ENCODE measurements around the gene ANO6. TPM values are rescaled to one million over a fixed set of nuclear protein-coding genes. Genes with fewer than 3 reads are reported as not detected.

Gene ANO6
- total RNA-seq, 2 experiments from 2014 or later, result 23.1 to 24.4 TPM

- no peak overlapping the region for H3K4me3 Mint-ChIP-seq
- peaks cover 31% of the 10 kb centered on the region for H3K36me3 Mint-ChIP-seq
- ATAC-seq (ENCODE audit: low read depth) (no peak), DNase-seq (no peak)
- H3K27me3 Mint-ChIP-seq, result no peaks in the 10 kb centered on the region
- H3K9me3 Mint-ChIP-seq, result no peaks in the 10 kb centered on the region
- POLR2A ChIA-PET, result no interaction called here
- no peaks in the 10 kb centered on the region for H3K4me1 Mint-ChIP-seq
- no peak overlapping the region for H3K27ac Mint-ChIP-seq
Observed at GRCh38 chr12:45421736-45422135, 205.8 kb downstream of the ANO6 start.

GRCh38 chr12:45423931-45424330 lies 208.0 kb downstream of the ANO6 start:
- POLR2A ChIA-PET, result interaction anchor here (1.5 kb wide), 1 partner anchor 209 kb away, joined by 4 read pairs; no protein-coding TSS in a partner anchor
- Mint-ChIP-seq H3K27ac (no peak overlapping the region), H3K9me3 (no peaks in the 10 kb centered on the region), H3K36me3 (peaks cover 38% of the 10 kb centered on the region), H3K4me1 (no peaks in the 10 kb centered on the region), H3K27me3 (no peaks in the 10 kb centered on the region), H3K4me3 (no peak overlapping the region)
- no peak for DNase-seq
- no peak for ATAC-seq (ENCODE audit: low read depth)

- Mint-ChIP-seq H3K27ac (no peak overlapping the region), H3K4me1 (no peaks in the 10 kb centered on the region), H3K4me3 (no peak overlapping the region), H3K9me3 (no peaks in the 10 kb centered on the region), H3K27me3 (no peaks in the 10 kb centered on the region), H3K36me3 (peaks cover 48% of the 10 kb centered on the region)
- POLR2A ChIA-PET, result interaction anchor here (1.5 kb wide), 1 partner anchor 210 kb away, joined by 4 read pairs; no protein-coding TSS in a partner anchor
- ATAC-seq (ENCODE audit: low read depth) (no peak), DNase-seq (no peak)
Observed at GRCh38 chr12:45425426-45425825, 209.5 kb downstream of the ANO6 start.

- H3K27ac Mint-ChIP-seq, result no peak overlapping the region
- no peaks in the 10 kb centered on the region for H3K27me3 Mint-ChIP-seq
- H3K36me3 Mint-ChIP-seq, result peaks cover 50% of the 10 kb centered on the region
- POLR2A ChIA-PET, result no interaction called here
- DNase-seq, result no peak
- no peaks in the 10 kb centered on the region for H3K9me3 Mint-ChIP-seq
- H3K4me3 Mint-ChIP-seq, result no peak overlapping the region
- peaks cover 1% of the 10 kb centered on the region for H3K4me1 Mint-ChIP-seq
- ATAC-seq (ENCODE audit: low read depth), result no peak
Observed at GRCh38 chr12:45426294-45426693, 210.4 kb downstream of the ANO6 start.

- Mint-ChIP-seq H3K4me1 (peaks cover 2% of the 10 kb centered on the region), H3K27ac (no peak overlapping the region), H3K36me3 (peaks cover 52% of the 10 kb centered on the region), H3K9me3 (no peaks in the 10 kb centered on the region), H3K4me3 (no peak overlapping the region), H3K27me3 (no peaks in the 10 kb centered on the region)
- POLR2A ChIA-PET, result no interaction called here
- ATAC-seq (ENCODE audit: low read depth) (no peak), DNase-seq (no peak)
Observed at GRCh38 chr12:45427042-45427441, 211.1 kb downstream of the ANO6 start.

- peaks cover 40% of the 10 kb centered on the region for H3K36me3 Mint-ChIP-seq
- H3K27me3 Mint-ChIP-seq, result no peaks in the 10 kb centered on the region
- no peak for DNase-seq
- no peaks in the 10 kb centered on the region for H3K9me3 Mint-ChIP-seq
- no peak for ATAC-seq (ENCODE audit: low read depth)
- H3K4me3 Mint-ChIP-seq, result no peak overlapping the region
- POLR2A ChIA-PET, result no interaction called here
- peaks cover 2% of the 10 kb centered on the region for H3K4me1 Mint-ChIP-seq
- no peak overlapping the region for H3K27ac Mint-ChIP-seq
Observed at GRCh38 chr12:45429831-45430230, 213.9 kb downstream of the ANO6 start.

- ATAC-seq (ENCODE audit: low read depth), result no peak
- Mint-ChIP-seq H3K27me3 (no peaks in the 10 kb centered on the region), H3K36me3 (peaks cover 34% of the 10 kb centered on the region), H3K27ac (no peak overlapping the region), H3K4me1 (peaks cover 2% of the 10 kb centered on the region), H3K4me3 (no peak overlapping the region), H3K9me3 (no peaks in the 10 kb centered on the region)
- DNase-seq, result no peak
- POLR2A ChIA-PET, result no interaction called here
Observed at GRCh38 chr12:45431126-45431525, 215.2 kb downstream of the ANO6 start.

- Mint-ChIP-seq H3K27ac (no peak overlapping the region), H3K36me3 (peaks cover 23% of the 10 kb centered on the region), H3K9me3 (no peaks in the 10 kb centered on the region), H3K27me3 (no peaks in the 10 kb centered on the region), H3K4me1 (peaks cover 2% of the 10 kb centered on the region), H3K4me3 (no peak overlapping the region)
- no peak for ATAC-seq (ENCODE audit: low read depth)
- POLR2A ChIA-PET, result no interaction called here
- DNase-seq, result no peak
Observed at GRCh38 chr12:45432710-45433109, 216.8 kb downstream of the ANO6 start.

GRCh38 chr12:45433441-45433868 lies 217.6 kb downstream of the ANO6 start:
- Mint-ChIP-seq H3K9me3 (no peaks in the 10 kb centered on the region), H3K4me1 (peaks cover 2% of the 10 kb centered on the region), H3K27me3 (no peaks in the 10 kb centered on the region), H3K27ac (no peak overlapping the region), H3K36me3 (peaks cover 18% of the 10 kb centered on the region), H3K4me3 (no peak overlapping the region)
- DNase-seq, result no peak
- no peak for ATAC-seq (ENCODE audit: low read depth)
- POLR2A ChIA-PET, result interaction anchor here (0.6 kb wide), 1 partner anchor 466 kb away, joined by 3 read pairs; no protein-coding TSS in a partner anchor

GRCh38 chr12:45434094-45434493 lies 218.2 kb downstream of the ANO6 start:
- H3K27ac Mint-ChIP-seq, result no peak overlapping the region
- ATAC-seq (ENCODE audit: low read depth) (no peak), DNase-seq (no peak)
- H3K27me3 Mint-ChIP-seq, result no peaks in the 10 kb centered on the region
- peaks cover 2% of the 10 kb centered on the region for H3K4me1 Mint-ChIP-seq
- peaks cover 15% of the 10 kb centered on the region for H3K36me3 Mint-ChIP-seq
- POLR2A ChIA-PET, result interaction anchor here (0.6 kb wide), 1 partner anchor 466 kb away, joined by 3 read pairs; no protein-coding TSS in a partner anchor
- H3K9me3 Mint-ChIP-seq, result no peaks in the 10 kb centered on the region
- H3K4me3 Mint-ChIP-seq, result no peak overlapping the region

- peaks cover under 1% of the 10 kb centered on the region for H3K9me3 Mint-ChIP-seq
- H3K27me3 Mint-ChIP-seq, result no peaks in the 10 kb centered on the region
- H3K36me3 Mint-ChIP-seq, result peaks cover 8% of the 10 kb centered on the region
- no peak overlapping the region for H3K4me3 Mint-ChIP-seq
- H3K4me1 Mint-ChIP-seq, result peaks cover 2% of the 10 kb centered on the region
- POLR2A ChIA-PET, result interaction anchor here (0.5 kb wide), 1 partner anchor 113 kb away, joined by 5 read pairs; no protein-coding TSS in a partner anchor
- no peak overlapping the region for H3K27ac Mint-ChIP-seq
- ATAC-seq (ENCODE audit: low read depth), result no peak
- DNase-seq, result no peak
Observed at GRCh38 chr12:45435945-45436710, 220.2 kb downstream of the ANO6 start.

- DNase-seq, result no peak
- ATAC-seq (ENCODE audit: low read depth), result no peak
- POLR2A ChIA-PET, result no interaction called here
- Mint-ChIP-seq H3K27me3 (no peaks in the 10 kb centered on the region), H3K4me1 (no peaks in the 10 kb centered on the region), H3K36me3 (peaks cover 3% of the 10 kb centered on the region), H3K9me3 (peaks cover 5% of the 10 kb centered on the region), H3K27ac (no peak overlapping the region), H3K4me3 (no peak overlapping the region)
Observed at GRCh38 chr12:45439039-45439438, 223.1 kb downstream of the ANO6 start.

GRCh38 chr12:45446013-45446412 lies 230.1 kb downstream of the ANO6 start:
- Mint-ChIP-seq H3K27ac (no peak overlapping the region), H3K36me3 (peaks cover 5% of the 10 kb centered on the region), H3K4me3 (no peak overlapping the region), H3K27me3 (peaks cover 12% of the 10 kb centered on the region), H3K9me3 (peaks cover 10% of the 10 kb centered on the region), H3K4me1 (peaks cover 5% of the 10 kb centered on the region)
- ATAC-seq (ENCODE audit: low read depth) (no peak), DNase-seq (no peak)
- POLR2A ChIA-PET, result no interaction called here

- Mint-ChIP-seq H3K36me3 (peaks cover 4% of the 10 kb centered on the region), H3K4me3 (no peak overlapping the region), H3K9me3 (peaks cover 2% of the 10 kb centered on the region), H3K27me3 (peaks cover 11% of the 10 kb centered on the region), H3K4me1 (no peaks in the 10 kb centered on the region), H3K27ac (no peak overlapping the region)
- POLR2A ChIA-PET, result no interaction called here
- ATAC-seq (ENCODE audit: low read depth) (no peak), DNase-seq (no peak)
Observed at GRCh38 chr12:45458238-45458637, 242.3 kb downstream of the ANO6 start.
